ENCODE results near the gene VSIG10L2.
"Not testable (repeated sequence)": the region's sequence is repeated elsewhere in the genome, so short reads cannot be mapped to it uniquely, and the experiment has no call there.

Gene VSIG10L2

DNA sequence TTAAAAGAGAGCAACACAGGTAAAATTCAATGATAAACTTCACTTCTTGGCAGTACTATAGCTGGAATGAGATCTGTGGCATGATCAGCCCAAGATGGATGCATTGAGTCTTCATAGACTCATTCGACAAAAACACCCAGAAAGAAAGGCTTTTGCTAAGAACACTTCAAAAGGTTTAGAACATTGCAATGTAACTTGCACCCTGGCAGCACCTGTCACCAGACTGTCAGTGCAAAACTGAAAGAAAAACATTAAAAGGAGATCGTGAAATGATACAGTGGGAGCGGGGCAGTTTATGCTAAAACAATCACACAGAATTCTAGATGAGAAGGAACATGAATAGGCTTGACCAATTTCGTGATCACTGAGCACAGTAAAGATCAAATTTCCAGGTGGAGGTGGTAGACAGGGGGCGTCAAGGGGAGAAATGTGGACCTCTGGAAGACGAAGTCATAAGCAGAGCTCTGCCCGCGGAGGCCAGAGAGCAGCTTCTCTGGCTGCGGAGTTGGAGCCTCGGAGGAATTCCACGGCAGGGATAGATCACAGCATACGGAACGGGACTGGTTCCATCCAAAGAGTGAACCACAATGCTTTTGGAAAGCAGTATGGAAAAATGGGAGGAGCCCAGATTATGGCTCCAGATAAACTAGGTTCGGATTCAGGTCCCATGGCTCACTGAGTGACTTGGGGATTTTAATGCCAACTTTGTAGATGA is 11.9 kb downstream of the VSIG10L2 start:
- H3K4me3 ChIP-seq (ENCODE audit: low read depth, low read length), result no peak overlapping the region
- no peak for DNase-seq (ENCODE audit: low read depth)

DNA sequence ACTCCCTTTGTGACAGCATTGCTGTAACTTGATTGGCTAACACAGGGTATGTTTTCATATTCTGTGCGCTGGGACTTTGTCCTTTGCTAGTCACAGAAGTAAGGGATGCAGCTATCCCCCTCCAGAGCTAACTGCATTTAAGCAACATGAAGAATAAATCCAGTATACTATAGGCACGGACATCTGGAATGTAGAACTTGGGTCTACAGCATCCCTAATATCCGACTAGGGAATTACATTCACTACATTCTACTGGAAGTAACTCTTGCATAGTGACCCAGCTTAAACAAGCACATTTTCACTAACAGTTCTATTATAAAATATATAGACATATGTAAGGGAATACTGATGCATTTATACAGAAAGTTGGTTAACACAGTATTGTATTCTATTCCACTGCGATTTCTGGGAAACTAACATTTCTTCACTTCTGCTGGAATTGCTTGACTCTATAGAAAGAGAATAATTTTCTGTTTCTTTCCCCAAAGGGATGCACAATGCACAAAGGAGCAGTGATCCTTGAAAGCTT is 13.1 kb downstream of the VSIG10L2 start:
- no peak for DNase-seq (ENCODE audit: low read depth)
- no peak overlapping the region for H3K4me3 ChIP-seq (ENCODE audit: low read depth, low read length)

GRCh38 chr11:125959511-125959910 is 13.7 kb downstream of the VSIG10L2 start:
- no peak for DNase-seq (ENCODE audit: low read depth)
- no peak overlapping the region for H3K4me3 ChIP-seq (ENCODE audit: low read depth, low read length)

DNA sequence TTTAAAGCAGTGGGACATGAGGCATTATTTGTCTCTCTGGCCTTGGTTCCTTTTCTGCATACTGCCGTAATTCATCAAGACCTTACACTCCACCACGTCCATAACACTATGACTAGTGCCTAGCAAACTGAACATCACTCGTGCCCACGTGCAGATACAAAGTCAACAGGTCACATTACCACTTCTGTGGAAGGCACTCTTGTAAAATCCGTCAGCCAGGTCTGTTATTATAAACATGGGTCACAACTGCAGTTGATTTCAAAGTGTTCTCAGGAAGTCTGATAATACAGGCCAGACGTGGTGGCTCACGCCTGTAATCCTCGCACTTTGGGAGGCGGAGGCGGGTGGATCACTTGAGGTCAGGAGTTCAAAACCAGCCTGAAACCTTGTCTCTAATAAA is 14.1 kb downstream of the VSIG10L2 start:
- no peak for DNase-seq (ENCODE audit: low read depth)
- H3K4me3 ChIP-seq (ENCODE audit: low read depth, low read length), result no peak overlapping the region

DNA sequence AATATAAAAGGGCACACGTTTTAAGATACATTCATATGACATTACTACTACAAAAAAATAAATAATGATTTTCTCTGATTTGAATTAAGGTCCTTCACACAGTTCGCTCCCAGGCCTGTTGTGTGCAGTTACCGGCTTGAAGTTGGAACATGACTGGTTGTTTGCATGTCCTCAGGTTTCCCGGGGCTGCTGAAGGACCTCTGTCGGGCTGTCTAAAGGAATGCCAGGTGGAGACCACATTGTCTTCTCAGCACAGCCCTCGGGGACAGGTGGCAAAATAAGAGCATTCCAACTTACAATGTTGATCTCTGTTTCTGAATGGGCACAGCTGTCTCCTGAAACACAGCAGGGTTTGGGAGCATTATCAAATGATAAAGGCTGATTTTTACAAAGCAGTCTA is 14.9 kb downstream of the VSIG10L2 start:
- no peak overlapping the region for H3K4me3 ChIP-seq (ENCODE audit: low read depth, low read length)
- DNase-seq (ENCODE audit: low read depth), result no peak

- no peak for DNase-seq (ENCODE audit: low read depth)
- no peak overlapping the region for H3K4me3 ChIP-seq (ENCODE audit: low read depth, low read length)
These were observed 21.7 kb downstream of the VSIG10L2 start for GRCh38 chr11:125967515-125967914.

GRCh38 chr11:125968354-125968753 is 22.5 kb downstream of the VSIG10L2 start:
- no peak for DNase-seq (ENCODE audit: low read depth)
- H3K4me3 ChIP-seq (ENCODE audit: low read depth, low read length), result no peak overlapping the region

- no peak overlapping the region for H3K4me3 ChIP-seq (ENCODE audit: low read depth, low read length)
- DNase-seq (ENCODE audit: low read depth), result no peak
These were observed 25.8 kb downstream of the VSIG10L2 start for GRCh38 chr11:125971618-125972017.

DNA sequence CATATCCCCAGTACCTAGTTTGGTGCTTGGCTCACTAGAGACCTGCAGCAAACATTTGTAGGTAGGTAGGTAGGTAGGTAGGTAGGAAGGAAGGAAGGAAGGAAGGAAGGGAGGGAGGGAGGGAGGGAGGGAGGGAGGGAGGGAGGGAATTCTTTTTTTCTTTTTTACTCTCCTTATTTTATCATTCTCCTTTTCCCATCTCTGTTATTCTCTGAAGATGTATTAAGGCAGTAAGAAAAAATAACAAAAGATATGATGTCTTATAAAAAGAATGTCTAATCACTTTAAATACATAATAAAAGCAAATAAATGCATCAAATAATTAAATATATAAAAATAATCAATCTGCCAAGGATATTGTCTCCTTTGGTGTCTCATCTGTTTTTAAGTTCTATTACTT is 28.4 kb downstream of the VSIG10L2 start:
- H3K4me3 ChIP-seq (ENCODE audit: low read depth, low read length), result no peak overlapping the region
- DNase-seq (ENCODE audit: low read depth), result no peak

DNA sequence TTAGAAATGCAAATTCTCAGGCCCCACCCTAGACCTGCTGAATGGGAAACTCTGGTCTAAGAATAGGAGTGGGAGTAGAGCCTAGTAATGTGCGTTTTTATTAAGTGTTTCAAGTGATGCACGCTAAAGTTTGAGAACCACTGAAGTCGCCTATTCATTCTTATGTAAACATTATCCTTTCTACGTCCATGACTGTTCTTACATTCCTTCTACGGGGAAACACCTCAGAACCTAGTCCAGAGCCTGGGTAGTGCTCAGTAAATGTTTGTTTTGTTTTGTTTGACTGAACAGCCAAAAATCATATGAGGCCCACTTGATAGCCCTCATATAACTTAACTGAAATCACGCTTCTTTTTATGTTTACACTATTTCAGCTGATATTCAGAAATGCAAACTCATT is 29.8 kb downstream of the VSIG10L2 start:
- H3K4me3 ChIP-seq (ENCODE audit: low read depth, low read length), result no peak overlapping the region
- no peak for DNase-seq (ENCODE audit: low read depth)

DNA sequence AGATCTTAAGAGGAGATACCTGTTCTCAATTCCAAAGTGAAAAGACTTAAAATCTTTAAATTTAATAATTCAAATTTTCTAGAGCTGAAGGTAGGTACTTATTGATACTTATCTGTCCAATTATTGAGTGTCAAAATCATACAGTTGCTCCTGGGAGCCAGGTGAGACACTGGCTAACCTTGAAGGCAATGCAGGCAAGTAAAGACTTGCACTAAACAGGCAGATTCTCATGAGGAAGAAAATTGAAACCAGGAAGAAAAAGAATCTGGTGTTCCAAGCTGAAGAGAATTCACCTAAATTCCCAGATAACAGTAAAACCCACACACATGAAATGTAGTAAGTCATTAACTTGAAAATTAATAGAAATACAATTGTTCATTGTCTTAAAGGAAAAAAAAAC is 30.3 kb downstream of the VSIG10L2 start:
- DNase-seq (ENCODE audit: low read depth), result no peak
- H3K4me3 ChIP-seq (ENCODE audit: low read depth, low read length), result no peak overlapping the region

GRCh38 chr11:125977333-125977732 is 31.5 kb downstream of the VSIG10L2 start:
- DNase-seq (ENCODE audit: low read depth), result no peak

DNA sequence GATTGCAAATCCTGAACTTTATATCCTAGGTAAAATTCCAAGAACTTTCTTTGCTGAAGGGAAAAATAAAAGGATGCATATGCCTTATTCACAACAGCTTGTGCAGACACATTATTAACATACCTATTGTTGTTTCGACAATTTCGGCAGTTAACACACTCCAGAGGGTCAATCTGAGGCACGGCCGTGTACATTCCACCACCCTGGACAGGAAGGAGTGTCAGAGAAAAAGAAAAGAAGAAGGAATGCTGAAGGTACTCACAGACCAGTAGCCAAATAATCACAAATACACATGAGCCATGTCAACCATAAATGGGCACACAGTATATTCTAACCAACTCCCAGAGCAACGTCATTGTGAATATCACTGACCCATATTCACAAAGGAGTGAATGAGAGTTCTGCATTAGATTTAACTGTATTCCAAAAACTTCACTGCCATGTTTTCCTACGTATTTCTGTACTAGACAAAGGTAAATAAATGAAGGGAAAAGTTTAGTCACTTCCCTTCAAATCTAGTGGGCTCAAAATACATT is 32.4 kb downstream of the VSIG10L2 start:
- no peak overlapping the region for H3K4me3 ChIP-seq (ENCODE audit: low read depth, low read length)
- DNase-seq (ENCODE audit: low read depth), result no peak

More at GRCh38 chr11:125977333-125977732, 31.5 kb downstream of the VSIG10L2 start:
- no peak overlapping the region for H3K4me3 ChIP-seq (ENCODE audit: low read depth, low read length)

GRCh38 chr11:125978778-125979407 is 33.0 kb downstream of the VSIG10L2 start:
- H3K4me3 ChIP-seq (ENCODE audit: low read depth, low read length), result no peak overlapping the region
- no peak for DNase-seq (ENCODE audit: low read depth)

DNA sequence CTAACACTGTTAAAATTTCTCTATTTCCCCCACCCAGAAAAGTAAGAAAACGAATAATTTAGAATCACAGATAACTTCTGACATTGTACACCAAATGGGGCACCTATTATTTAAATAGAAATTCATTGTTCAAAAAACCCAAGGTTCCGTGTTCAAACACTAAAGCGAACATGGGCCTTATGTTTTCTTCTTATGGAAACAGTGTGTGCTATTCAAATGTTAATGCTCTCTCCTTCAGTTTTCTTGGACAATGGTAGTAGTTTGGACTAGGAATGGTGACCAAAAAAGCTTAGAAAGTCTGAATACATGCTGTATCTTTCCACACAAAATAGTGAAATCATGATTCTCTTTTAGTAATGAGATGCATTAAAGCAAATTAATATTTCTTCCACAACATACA is 33.7 kb downstream of the VSIG10L2 start:
- H3K4me3 ChIP-seq (ENCODE audit: low read depth, low read length), result no peak overlapping the region

GRCh38 chr11:125980436-125980835 is 34.6 kb downstream of the VSIG10L2 start:
- no peak for DNase-seq (ENCODE audit: low read depth)
- no peak overlapping the region for H3K4me3 ChIP-seq (ENCODE audit: low read depth, low read length)

More for the DNA sequence above, 33.7 kb downstream of the VSIG10L2 start:
- no peak for DNase-seq (ENCODE audit: low read depth)

GRCh38 chr11:125982348-125982730 is 36.5 kb downstream of the VSIG10L2 start:
- no peak for DNase-seq (ENCODE audit: low read depth)
- H3K4me3 ChIP-seq (ENCODE audit: low read depth, low read length), result no peak overlapping the region

GRCh38 chr11:125985956-125986355 is 40.1 kb downstream of the VSIG10L2 start:
- H3K4me3 ChIP-seq (ENCODE audit: low read depth, low read length); DNase-seq (ENCODE audit: low read depth): not testable (repeated sequence)

DNA sequence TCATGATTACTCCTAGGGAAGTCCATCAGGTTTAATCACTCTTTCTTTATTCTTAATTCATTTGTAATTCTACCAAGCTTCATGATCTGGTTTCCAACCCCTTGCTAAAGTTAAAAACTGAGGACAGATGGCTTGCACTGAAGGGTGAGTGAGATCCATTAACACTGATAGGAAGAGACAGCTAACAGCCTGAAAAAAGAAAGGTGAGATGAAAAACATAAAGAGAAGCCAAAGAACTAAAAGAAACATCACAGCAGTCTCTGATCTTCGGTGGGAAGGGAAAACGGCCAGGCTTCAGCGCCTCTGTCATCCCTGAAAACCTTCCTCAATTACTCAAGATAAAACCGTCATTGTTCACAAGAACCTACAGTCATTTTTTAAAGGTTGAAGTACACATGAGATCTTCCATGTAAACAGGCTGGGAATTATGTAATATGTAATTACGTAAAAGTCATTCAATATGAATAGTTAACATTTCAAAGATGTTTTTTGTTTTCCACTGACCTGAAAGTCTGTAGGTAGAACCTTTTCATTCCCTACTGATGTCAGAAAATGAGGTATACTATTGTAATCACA is 41.3 kb downstream of the VSIG10L2 start:
- DNase-seq (ENCODE audit: low read depth), result no peak
- H3K4me3 ChIP-seq (ENCODE audit: low read depth, low read length), result no peak overlapping the region

DNA sequence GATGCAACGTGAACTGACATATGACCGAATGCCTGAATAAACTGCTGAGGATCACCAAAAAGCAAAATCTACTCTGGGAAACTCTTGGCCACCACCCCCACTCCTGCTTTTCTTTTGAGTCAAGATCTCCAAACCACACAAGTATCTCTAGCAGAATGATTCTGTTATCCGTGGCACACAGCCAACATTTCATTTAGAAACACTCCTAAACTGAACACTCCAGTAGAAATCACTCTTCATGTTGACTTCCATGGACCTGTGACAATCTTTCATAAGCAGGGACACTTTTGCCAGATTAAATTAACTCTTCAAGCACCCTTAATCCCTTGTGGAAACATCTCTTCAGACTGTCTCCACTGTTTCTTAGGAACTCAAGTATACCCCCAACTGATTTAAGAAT is 44.4 kb downstream of the VSIG10L2 start:
- no peak overlapping the region for H3K4me3 ChIP-seq (ENCODE audit: low read depth, low read length)
- peak; percentile 60 for DNase-seq (ENCODE audit: low read depth)

Data from skeletal muscle cell (primary cell).